Panc1 (cell line): ENCODE data around the gene TPI1.

Experiments
- CTCF ChIP-seq: fragments of 450-650 bp; IDR thresholded peaks from 2 replicates; pipeline ENCODE4 v1.5.1; 2017; ENCODE audit warnings: mild to moderate bottlenecking
- POLR2AphosphoS5 ChIP-seq: IDR thresholded peaks from 2 replicates; pipeline ENCODE4 v1.6.1; 2012; ENCODE audit warnings: mild to moderate bottlenecking, low read depth, low read length, moderate library complexity
- REST ChIP-seq, 2 experiments: IDR thresholded peaks; 2 replicates each; pipeline ENCODE4 v1.6.1; 2011 to 2012; ENCODE audit warnings: low read depth in 2 of 2, control low read depth in 1 of 2, low read length in 1 of 2, mild to moderate bottlenecking in 1 of 2, moderate library complexity in 1 of 2; ENCODE audit not compliant: insufficient read depth in 1 of 2

- no peak for TF ChIP-seq CTCF
- no peak for TF ChIP-seq REST (IDR thresholded peaks at IDR 0.05; ENCODE audit: insufficient read depth in 1 of 2, low read depth in 2 of 2, low read length in 1 of 2)
- peak; percentile 73; the same call in 1 of the 2 replicates for TF ChIP-seq POLR2AphosphoS5
Measured at GRCh38 chr12:6873094-6874014, 6.0 kb downstream of the TPI1 start, which contains the start of gene SPSB2.
